GM18858 (cell line): Measurements from ENCODE around the gene EIF4E3.

Source experiments
- ATAC-seq: cut with Tn5 transposase; IDR thresholded peaks from one replicate; pipeline ENCODE4 v1.9.1; 2021; ENCODE audit not compliant: unreplicated experiment

EIF4E3 gene

DNA sequence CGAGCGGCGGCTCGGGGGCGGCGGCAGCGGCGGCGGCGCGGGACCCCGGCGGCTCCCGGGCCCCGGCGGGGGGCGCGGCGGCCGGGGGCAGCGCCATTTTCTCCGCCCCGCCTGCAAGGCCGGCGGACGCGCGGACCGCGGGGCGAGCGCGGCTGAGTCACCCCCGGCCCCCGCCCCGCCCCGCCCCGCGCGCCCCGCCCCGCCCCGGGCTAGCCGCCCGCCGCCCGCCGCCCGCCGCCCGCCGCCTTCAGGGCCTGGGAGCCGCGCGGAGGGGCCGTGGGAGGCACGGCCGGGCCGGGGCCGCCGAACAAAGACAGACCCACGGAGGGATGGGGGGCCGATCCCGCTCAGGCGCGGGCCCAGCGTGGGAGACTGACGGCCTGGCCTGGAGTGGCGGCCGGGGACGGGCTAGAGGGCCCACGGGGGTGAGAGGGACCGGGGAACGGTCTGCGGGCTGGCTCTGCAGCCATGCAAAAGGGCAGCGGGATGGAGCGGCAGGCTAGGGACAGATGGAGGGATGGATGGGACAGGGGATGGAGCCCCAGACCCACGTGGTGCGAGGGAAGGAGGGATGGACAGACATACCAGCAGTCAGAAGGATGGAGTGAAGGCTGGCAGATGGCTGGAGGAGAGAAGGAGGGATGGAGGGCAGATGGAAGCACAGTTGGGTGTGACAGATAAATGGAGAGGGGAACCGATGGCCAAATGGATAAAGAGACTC lies at the start of gene EIF4E3:
Gene EIF4E3 (minus strand): TSS at position 132 of the 721 bp plus-strand sequence. CDS start 35 bp downstream, at position 97.
- ATAC-seq = peak; percentile 25

DNA sequence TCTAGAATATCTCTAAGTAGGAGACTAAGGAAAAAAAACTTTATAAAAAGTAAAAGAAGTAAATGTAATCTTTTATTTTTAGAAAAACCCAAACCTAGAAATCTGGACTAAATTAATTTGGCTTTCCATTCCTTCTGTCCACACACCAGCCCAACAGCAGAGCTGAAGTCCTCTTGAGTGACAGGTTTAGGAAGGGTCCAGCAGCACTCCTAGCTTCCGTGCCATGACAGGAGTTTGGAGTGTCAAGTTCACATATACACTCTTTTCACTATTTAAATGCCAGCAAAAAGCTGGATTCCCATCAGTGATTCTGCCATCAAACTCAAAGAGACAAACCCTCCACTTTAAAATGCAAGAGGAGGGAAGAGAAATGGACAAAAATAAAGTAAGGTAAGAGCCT lies 46.7 kb upstream of the EIF4E3 start:
- ATAC-seq = no peak

DNA sequence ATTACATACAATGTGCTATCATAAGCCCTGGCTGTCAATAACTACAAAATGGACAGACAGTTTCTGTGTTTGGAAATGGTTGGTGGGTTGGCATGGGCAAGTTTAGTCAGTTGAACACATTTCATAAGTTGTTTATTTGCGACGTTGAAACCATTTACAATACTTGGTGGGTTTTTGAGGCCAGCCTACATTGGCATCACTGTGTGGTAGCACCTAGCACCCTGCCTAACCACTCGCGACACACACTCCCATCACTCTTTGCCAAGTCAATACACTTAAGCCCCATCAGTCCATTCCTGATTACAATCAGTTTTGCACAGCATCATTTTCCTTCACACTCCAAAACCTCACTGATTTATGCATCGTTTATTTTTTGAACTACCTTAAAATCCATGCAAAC lies 45.9 kb upstream of the EIF4E3 start:
- no peak for ATAC-seq

DNA sequence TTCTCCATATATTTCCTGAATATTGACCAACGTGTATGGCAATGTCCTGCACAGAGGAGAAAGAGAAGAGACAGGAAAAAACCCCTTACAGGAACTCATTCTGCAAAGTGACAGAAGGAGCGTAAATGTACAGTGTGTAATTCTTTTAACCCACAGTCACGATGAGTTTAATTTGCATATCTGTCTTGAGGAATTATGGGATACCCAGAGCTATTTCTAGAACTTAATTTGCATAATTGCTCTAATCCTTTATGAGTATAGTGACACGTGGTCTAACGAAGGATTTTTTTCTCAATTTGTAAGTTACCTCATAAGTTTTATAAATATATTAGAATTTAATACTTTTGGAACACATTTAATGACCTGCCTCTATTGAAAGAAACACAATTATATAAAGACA lies 38.2 kb upstream of the EIF4E3 start:
- no peak for ATAC-seq

DNA sequence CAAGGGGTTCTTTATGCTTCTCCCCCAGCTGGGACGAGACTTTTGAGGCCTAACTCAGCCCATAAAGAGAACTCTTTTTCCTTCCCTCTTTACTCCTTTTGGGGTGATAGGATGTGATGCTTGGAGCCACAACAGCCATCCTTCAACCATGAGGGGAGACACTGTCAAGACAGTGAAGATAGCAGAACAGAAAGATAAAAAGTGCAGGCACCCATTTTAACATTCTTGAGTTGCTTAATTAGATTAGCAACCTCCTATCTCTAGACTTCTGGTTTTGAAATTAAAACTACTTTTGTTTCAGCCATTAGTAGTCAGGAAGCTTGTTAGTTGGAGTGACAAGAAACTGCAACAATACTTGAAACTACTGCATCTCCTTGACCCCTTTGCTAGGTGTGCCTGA lies 34.9 kb upstream of the EIF4E3 start:
- no peak for ATAC-seq

DNA sequence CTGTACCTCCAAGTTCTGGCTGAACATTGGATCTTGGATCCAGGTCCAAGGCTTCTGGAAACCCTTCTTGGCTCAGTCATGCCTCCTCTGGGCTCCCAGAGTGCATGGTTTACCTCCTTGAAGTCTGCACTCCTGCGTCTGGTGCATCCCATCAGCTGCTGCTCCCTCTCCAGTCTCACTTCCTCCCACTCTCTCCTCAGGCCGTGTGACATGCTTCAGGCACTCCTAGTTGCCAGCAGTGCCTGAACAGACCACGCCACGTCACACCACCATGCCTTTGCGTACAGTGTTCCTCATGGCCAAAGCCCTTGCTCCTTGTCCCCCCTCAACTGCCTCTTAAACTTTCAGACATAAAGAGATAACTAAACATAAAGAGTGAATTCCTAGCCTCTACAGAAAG lies 34.2 kb upstream of the EIF4E3 start:
- no peak for ATAC-seq

DNA sequence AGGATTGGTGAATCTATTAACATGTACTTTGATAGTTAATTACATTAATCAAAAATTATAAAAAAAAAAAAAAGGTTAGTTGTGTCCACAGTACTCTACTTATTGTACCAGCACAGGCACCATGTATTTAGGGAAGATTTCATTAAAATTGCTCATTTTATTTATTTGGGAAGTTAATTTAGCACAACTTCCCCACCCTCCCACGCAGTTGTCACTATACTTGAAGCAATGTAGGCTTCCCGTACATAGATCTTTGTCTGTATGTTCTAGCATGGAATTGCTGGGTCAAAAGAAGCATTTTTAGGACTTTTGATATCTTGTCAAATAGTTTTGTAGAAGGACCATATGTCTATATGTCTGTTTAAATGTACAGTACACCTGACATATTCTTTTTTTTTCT lies 32.9 kb upstream of the EIF4E3 start:
- ATAC-seq = no peak

DNA sequence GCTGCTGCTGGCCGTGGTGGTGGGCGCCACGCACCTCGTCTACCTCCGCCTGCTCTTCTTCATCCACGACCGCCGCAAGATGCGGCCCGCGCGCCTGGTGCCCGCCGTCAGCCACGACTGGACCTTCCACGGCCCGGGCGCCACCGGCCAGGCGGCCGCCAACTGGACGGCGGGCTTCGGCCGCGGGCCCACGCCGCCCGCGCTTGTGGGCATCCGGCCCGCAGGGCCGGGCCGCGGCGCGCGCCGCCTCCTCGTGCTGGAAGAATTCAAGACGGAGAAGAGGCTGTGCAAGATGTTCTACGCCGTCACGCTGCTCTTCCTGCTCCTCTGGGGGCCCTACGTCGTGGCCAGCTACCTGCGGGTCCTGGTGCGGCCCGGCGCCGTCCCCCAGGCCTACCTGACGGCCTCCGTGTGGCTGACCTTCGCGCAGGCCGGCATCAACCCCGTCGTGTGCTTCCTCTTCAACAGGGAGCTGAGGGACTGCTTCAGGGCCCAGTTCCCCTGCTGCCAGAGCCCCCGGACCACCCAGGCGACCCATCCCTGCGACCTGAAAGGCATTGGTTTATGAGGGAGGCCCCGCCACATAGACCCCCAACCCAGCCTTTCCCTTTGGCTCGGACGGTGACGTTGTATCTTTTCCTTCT lies 29.5 kb upstream of the EIF4E3 start:
- ATAC-seq = no peak

DNA sequence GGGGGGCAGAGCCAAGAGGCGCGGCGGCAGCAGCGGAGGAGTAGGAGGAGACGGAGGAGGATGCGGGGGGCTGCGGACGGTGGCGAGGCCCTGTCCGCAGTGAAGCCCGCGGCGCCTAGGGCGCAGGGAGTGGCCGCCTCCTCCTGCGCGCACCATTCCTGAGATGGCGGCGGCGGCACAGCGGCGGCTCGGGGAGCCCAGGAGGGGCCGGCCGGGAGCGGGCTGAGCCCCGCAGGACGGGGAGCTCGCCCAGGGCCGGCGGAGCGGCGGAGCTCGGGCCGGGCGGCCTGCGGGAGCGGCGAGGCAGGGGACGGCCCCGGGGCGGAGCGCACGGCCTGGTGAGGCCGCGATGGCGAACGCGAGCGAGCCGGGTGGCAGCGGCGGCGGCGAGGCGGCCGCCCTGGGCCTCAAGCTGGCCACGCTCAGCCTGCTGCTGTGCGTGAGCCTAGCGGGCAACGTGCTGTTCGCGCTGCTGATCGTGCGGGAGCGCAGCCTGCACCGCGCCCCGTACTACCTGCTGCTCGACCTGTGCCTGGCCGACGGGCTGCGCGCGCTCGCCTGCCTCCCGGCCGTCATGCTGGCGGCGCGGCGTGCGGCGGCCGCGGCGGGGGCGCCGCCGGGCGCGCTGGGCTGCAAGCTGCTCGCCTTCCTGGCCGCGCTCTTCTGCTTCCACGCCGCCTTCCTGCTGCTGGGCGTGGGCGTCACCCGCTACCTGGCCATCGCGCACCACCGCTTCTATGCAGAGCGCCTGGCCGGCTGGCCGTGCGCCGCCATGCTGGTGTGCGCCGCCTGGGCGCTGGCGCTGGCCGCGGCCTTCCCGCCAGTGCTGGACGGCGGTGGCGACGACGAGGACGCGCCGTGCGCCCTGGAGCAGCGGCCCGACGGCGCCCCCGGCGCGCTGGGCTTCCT lies 28.8 kb upstream of the EIF4E3 start, which contains the start of gene GPR27:
Gene GPR27 (plus strand): TSS at position 155 of the 909 bp plus-strand sequence. CDS start 195 bp downstream, at position 350.
- ATAC-seq = no peak

DNA sequence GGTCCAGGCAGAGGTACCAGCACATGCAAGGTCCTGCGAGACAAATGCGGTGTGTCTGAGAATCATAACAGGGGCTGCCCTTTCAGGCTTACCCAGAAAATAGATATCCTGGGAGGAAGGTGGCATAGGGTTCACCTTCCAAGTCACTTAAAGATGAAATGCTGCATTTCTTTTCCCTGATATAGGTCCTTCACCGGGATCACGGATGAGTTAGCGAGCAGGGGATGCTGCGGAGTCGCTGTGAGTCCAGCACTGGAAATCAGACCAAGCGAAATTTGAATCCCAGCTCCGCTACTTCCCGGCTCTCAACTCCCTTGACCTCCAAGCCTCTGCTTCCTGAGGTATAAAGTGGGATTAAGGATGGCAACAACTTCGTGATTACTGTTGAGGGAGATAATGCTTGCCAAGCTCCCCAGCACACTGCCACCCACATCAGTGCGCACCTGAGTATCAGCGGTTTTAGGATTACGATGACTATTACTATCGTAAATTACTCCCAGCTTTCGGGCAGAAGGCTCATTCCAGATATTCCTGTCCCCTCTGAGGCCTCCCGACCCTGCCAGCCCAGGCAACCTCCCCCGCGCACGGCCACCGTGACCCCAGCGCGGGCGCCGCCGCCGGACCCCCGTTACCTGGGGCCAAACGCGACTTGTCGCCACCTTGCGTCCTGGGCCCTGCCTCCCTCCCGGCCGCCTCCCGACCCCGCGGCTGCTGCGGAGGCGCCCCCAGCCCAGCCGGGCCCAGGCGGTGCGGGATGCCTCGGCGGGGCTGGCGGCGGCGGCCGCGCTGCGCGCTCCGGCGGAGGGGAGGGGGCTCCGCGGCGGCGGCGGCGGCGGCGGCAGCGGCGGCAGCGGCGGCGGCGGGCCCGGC lies 27.9 kb upstream of the EIF4E3 start:
- ATAC-seq = no peak

DNA sequence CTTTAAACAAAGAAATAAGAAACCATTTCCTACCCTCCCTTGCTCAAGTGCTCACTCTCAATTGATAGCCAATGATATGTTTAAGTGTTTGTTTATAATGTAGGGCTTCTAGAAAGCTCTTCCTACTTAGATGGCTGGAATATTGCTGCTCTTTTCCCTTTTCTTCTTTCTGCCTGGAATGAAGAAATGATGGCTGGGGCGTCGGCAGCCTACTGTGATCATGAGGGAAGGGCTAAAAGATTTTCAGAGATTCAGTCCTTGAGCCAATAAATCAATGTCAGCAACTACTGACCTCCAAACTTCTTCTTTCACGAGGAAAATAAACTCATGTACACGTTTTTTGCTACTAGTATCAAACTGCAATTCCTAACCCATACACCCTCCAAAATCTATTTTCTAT lies 26.4 kb upstream of the EIF4E3 start:
- no peak for ATAC-seq

DNA sequence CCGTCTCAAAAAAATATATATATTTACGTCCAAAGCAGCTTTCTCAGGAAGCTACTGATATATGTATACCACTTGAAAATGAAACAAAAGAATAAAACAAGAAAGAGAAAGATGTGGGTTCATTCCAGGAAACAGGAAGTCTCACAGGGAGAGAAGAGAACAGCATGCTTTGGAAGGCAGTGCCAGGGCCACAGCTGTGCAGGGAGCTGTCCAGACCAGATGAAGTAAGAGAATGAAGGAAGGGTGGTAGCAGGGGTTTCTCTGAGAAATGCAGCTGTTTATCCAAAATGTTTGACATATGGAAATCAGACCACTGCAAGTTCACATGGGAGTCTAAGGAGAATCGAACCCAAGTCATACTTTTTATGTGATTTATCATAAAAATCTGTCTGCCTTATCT lies 19.5 kb upstream of the EIF4E3 start:
- ATAC-seq = no peak

DNA sequence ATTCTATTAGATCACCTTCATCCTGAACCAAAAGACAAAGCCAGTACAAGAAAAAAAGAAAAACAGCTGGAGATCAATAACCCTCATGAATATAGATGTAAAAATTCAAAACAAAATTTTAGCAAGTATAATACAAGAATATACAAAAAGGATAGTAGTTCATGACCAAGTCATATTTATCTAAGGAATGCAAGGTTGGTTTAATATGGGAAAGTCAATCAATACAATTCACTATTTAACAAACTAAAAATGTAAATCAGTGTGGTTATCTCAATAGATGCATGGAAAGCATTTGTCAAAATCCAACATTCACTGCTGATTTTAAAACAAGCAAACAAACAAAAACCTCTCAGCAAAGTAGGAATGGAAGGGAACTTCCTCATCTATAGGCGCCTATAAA lies 17.4 kb upstream of the EIF4E3 start:
- no peak for ATAC-seq

DNA sequence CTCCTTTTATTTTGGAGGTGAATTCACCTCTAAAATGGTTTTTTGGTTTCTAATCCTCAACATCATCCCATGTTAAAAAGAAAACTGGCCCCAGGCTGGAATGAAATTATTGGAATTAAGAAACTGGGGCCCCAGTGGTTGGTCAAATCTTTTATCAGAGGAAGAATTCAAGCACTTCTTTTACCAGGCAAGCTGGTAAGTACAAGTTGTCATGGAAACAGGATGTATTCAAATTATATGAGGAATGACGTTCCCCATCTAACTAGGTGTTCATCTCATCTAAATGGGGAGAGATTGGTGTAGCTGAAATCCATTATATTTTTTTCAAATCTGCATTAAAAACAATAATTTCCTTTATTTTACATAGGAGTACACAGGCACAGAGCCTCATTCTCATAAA lies 9.7 kb upstream of the EIF4E3 start:
- ATAC-seq = no peak

DNA sequence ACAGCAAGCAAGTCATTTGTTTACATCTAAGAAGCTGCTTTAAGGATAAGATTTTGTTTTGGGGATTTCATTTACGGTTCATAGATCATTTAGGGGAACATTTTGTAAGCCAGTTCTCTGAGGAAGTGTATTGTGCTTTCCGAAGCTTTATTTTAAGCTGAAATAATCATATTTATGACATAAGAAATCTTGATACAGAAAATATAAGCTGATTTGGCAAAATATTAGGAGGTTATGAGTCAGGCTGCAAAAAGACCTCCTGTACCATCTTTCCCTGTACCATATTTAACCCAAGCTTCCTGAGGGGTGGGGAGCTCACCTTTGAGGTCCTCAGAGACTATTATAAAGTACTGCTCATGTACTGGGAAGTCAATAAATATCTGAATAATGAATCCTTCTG lies 8.1 kb upstream of the EIF4E3 start:
- ATAC-seq = no peak

DNA sequence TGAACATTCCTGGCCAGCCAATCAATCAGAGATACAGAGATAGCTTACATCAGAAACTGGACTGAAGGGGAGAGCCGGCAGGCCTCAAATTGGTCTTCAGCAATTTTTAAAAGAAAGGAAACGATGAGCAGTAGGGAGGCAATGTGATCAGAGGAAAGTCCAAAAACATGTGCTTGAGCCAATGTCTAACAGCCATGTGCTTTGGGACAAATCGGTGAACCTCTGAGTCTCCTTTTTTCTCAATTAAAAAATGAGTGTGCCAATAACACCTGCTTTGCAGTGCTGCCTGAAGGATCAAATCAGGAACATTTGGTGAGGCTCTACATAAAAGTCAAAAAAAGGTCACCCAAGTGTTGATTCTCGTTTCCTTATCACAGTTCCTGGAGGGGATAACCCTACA lies 7.4 kb upstream of the EIF4E3 start:
- no peak for ATAC-seq

DNA sequence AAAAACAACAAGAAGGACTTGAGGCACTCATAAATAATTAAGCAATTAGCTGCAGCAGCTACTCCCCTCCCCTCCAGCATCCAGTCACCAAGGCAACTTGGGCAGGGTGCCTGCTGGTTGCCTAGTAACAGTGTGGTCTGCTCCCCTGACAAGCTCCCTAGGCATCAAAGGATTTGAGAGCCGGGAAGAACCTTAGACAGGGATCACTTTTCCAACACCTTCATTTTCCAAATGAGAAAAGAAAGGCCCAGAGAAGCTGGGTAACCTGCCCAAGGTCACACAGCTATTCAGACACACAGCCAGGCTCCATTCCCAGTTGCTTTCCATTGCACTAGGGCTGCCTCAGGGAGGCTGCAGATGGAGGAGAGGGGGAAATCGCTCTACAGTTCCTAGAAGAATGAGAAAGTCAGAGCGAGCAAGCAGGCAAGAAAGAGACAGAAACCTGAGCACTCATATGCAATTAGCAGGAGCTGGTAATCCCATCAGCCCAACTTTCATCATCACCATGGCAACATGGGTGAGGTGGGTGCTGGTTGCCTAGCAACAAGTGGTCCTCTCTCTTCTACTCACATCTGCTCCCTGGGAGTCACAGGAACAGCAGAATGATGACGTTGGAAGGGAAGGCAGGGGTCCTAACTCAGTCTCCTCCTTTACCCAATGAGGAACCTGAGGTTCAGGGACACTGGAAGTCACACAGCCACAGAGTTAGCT lies 3.6 kb upstream of the EIF4E3 start:
- no peak for ATAC-seq

DNA sequence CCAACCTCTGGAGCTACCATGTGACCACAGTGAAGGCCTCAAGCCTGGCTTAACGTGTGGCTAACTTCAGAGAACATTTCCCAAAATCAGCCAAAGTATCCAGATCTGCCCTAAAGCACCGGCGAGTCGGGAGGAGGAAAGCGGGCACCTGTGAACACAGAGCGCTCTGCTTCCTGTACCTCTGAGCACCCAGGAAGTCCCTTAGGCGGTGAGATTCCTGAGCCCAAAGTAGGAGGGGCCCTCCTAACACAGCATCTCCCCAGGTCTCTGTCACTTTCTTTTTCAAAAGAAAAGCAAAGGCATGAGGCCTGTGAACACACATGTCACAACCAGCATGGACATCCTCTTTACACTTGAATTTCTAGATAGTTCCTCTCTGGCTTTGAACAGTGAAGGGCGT lies 944 bp upstream of the EIF4E3 start:
- no peak for ATAC-seq

DNA sequence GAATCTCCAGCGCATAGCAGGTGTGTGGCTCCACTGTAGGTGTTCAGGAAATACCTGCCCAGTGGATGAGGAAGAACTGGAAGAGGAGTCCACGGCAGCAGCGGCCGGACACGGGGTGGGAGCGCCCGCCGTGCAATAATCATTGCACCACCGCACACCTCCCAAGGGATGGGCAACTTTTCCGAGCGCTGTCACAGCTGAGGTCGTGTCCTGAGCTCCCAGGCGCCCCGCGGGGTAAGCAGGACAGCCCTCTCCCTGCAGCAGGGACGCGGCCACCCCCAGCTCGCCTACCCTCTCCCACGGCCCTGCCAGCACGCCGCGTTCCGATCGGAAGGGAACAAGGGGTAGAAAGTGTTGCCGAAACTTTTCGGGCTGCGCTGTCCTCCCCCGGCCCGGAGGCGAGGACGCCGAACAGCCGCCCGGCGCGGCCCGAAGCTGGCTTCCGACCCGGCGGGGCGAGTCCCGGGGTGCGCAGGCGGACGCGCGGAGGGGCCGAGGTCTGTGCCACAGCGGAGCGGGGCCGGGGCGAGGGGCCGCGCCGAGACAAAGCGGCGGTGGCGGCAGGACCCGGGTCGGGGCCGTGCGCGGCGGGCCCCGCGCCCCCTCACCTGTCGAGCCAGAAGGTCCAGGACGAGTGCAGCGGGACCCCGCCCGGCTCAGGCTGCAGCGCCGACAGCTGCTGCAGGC lies 475 bp downstream of the EIF4E3 start:
- peak; percentile 36 for ATAC-seq

DNA sequence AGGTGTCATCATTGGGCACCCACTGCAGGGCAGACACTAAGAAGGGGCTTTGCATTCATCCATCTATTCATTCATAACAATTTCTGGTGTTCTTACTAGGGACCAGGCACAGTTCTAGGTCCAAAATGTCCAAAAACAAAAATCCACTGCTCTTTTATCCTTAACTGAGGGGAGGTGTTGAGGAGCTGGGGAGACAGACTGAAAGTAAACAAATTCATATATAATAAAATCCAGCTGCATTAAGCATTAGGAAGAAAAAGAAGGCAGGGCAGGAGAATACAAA lies 1.1 kb downstream of the EIF4E3 start:
- ATAC-seq = no peak
